ENCODE data around the gene SLC31A2. TPM values are rescaled to one million over a fixed set of nuclear protein-coding genes. Genes with fewer than 3 reads are reported as not detected.

SLC31A2 gene
- total RNA-seq, 2 donors from 2014 or later: 1.8 to 3.1 TPM

- Mint-ChIP-seq H3K9me3 (no peaks in the 10 kb centered on the region), H3K27me3 (ENCODE audit: insufficient read depth) (no peaks in the 10 kb centered on the region)
Measured at GRCh38 chr9:113183956-113184488, 33.2 kb downstream of the SLC31A2 start.

GRCh38 chr9:113184539-113184938 lies 33.7 kb downstream of the SLC31A2 start:
- 89 to 100% methylated on average over 1 to 2 of the region's 2 CpGs for WGBS, 2 experiments (ENCODE audit: insufficient coverage in 1 of 2, insufficient read length in 1 of 2)
- Histone ChIP-seq H3K36me3 (ENCODE audit: control insufficient read depth, insufficient read depth, low read length) (peaks cover 83% of the 10 kb centered on the region), H3K27ac (ENCODE audit: low read depth, low read length) (no peak overlapping the region), H3K27me3 (ENCODE audit: control insufficient read depth, insufficient read depth, low read length, poor library complexity, severe bottlenecking) (no peaks in the 10 kb centered on the region), H3K9me3 (ENCODE audit: control insufficient read depth, low read length) (no peaks in the 10 kb centered on the region), H3K9ac (ENCODE audit: extremely low read depth, low read length, poor library complexity, severe bottlenecking) (no peak overlapping the region), H3K4me3 (ENCODE audit: low read length) (no peak overlapping the region), H3K4me1 (ENCODE audit: control insufficient read depth, insufficient read depth, low read length) (peaks cover 3% of the 10 kb centered on the region)
- DNase-seq: no peak
- no peak for TF ChIP-seq CTCF (conservative IDR thresholded peaks at IDR 0.05)
- Mint-ChIP-seq H3K4me3 (no peak overlapping the region), H3K27me3 (ENCODE audit: insufficient read depth) (no peaks in the 10 kb centered on the region), H3K27ac (no peak overlapping the region), H3K9me3 (no peaks in the 10 kb centered on the region), H3K36me3 (ENCODE audit: low read depth) (peaks cover 40% of the 10 kb centered on the region), H3K4me1 (no peaks in the 10 kb centered on the region)

More at GRCh38 chr9:113183956-113184488, 33.2 kb downstream of the SLC31A2 start:
- Mint-ChIP-seq H3K27ac (no peak overlapping the region), H3K36me3 (ENCODE audit: low read depth) (peaks cover 40% of the 10 kb centered on the region), H3K4me1 (no peaks in the 10 kb centered on the region), H3K4me3 (no peak overlapping the region)
- Histone ChIP-seq H3K4me1 (ENCODE audit: control insufficient read depth, insufficient read depth, low read length) (peaks cover 3% of the 10 kb centered on the region), H3K27me3 (ENCODE audit: control insufficient read depth, insufficient read depth, low read length, poor library complexity, severe bottlenecking) (no peaks in the 10 kb centered on the region), H3K27ac (ENCODE audit: low read depth, low read length) (no peak overlapping the region), H3K36me3 (ENCODE audit: control insufficient read depth, insufficient read depth, low read length) (peaks cover 82% of the 10 kb centered on the region), H3K9ac (ENCODE audit: extremely low read depth, low read length, poor library complexity, severe bottlenecking) (no peak overlapping the region), H3K4me3 (ENCODE audit: low read length) (no peak overlapping the region), H3K9me3 (ENCODE audit: control insufficient read depth, low read length) (no peaks in the 10 kb centered on the region)
- WGBS, 2 experiments (ENCODE audit: insufficient coverage in 1 of 2, insufficient read length in 1 of 2): 90 to 100% methylated on average over 2 of the region's 2 CpGs
- TF ChIP-seq CTCF (conservative IDR thresholded peaks at IDR 0.05): no peak
- DNase-seq: no peak

- no peaks in the 10 kb centered on the region for H3K4me1 Mint-ChIP-seq
- H3K27ac ChIP-seq (ENCODE audit: low read depth, low read length): no peak overlapping the region
- H3K4me3 ChIP-seq (ENCODE audit: low read length): no peak overlapping the region
- no peak for DNase-seq
- no peaks in the 10 kb centered on the region for H3K9me3 ChIP-seq (ENCODE audit: control insufficient read depth, low read length)
- peaks cover 3% of the 10 kb centered on the region for H3K4me1 ChIP-seq (ENCODE audit: control insufficient read depth, insufficient read depth, low read length)
- H3K36me3 ChIP-seq (ENCODE audit: control insufficient read depth, insufficient read depth, low read length): peaks cover 88% of the 10 kb centered on the region
- no peak overlapping the region for H3K4me3 Mint-ChIP-seq
- no peak overlapping the region for H3K9ac ChIP-seq (ENCODE audit: extremely low read depth, low read length, poor library complexity, severe bottlenecking)
- no peak for TF ChIP-seq CTCF (conservative IDR thresholded peaks at IDR 0.05)
- peaks cover 39% of the 10 kb centered on the region for H3K36me3 Mint-ChIP-seq (ENCODE audit: low read depth)
- H3K9me3 Mint-ChIP-seq: no peaks in the 10 kb centered on the region
- H3K27ac Mint-ChIP-seq: no peak overlapping the region
- H3K27me3 Mint-ChIP-seq (ENCODE audit: insufficient read depth): no peaks in the 10 kb centered on the region
- WGBS, 2 experiments (ENCODE audit: insufficient coverage in 1 of 2, insufficient read length in 1 of 2): 93 to 94% methylated on average over 3 to 4 of the region's 4 CpGs
- H3K27me3 ChIP-seq (ENCODE audit: control insufficient read depth, insufficient read depth, low read length, poor library complexity, severe bottlenecking): no peaks in the 10 kb centered on the region
Measured at GRCh38 chr9:113185271-113185670, 34.5 kb downstream of the SLC31A2 start.

Data from endodermal cell (in vitro differentiated cells).